GM21390 (cell line): ENCODE data around the gene FXR2.

ENCODE experiments used
- ATAC-seq: cut with Tn5 transposase; IDR thresholded peaks from one replicate; pipeline ENCODE4 v1.9.1; 2021; ENCODE audit not compliant: unreplicated experiment

FXR2 gene

GRCh38 chr17:7589204-7589868 is 25.4 kb downstream of the FXR2 start:
- no peak for ATAC-seq

- ATAC-seq = no peak
Measured at GRCh38 chr17:7588553-7589203, 26.0 kb downstream of the FXR2 start.

GRCh38 chr17:7587420-7588151 is 27.1 kb downstream of the FXR2 start:
- ATAC-seq = no peak

GRCh38 chr17:7586673-7587419 is 27.9 kb downstream of the FXR2 start:
- ATAC-seq = no peak

- ATAC-seq = peak; percentile 57
Measured at GRCh38 chr17:7583253-7584109, 31.2 kb downstream of the FXR2 start, which contains the start of gene MPDU1. TSS of gene MPDU1 (plus strand) at chr17:7583852. CDS start at chr17:7583863, 11 bp downstream.

- no peak for ATAC-seq
Measured at GRCh38 chr17:7582396-7583252, 32.1 kb downstream of the FXR2 start.

GRCh38 chr17:7580604-7581575 is 33.8 kb downstream of the FXR2 start:
- ATAC-seq = no peak

GRCh38 chr17:7579834-7580603 is 34.7 kb downstream of the FXR2 start:
- ATAC-seq = no peak

GRCh38 chr17:7579001-7579833 is 35.5 kb downstream of the FXR2 start, which contains the start of gene CD68:
TSS of gene CD68 (plus strand) at chr17:7579638. CDS start at chr17:7579678, 40 bp downstream.
- ATAC-seq = peak; percentile 38

GRCh38 chr17:7577327-7578199 is 37.1 kb downstream of the FXR2 start:
- ATAC-seq = no peak

- no peak for ATAC-seq
Measured at GRCh38 chr17:7576432-7576937, 38.2 kb downstream of the FXR2 start.

GRCh38 chr17:7575959-7576358 is 38.7 kb downstream of the FXR2 start:
- no peak for ATAC-seq

- no peak for ATAC-seq
Measured at GRCh38 chr17:7575481-7575883, 39.2 kb downstream of the FXR2 start.

GRCh38 chr17:7574176-7574953 is 40.3 kb downstream of the FXR2 start:
- ATAC-seq = no peak
